CD4-positive, alpha-beta memory T cell (primary cell): ENCODE measurements around the gene REEP3. TPM values are rescaled to one million over a fixed set of nuclear protein-coding genes. Genes with fewer than 3 reads are reported as not detected.

Experiments used
- CTCF ChIA-PET: fragments of 350-600 bp; sonication (Branson Sonifier 250); formaldehyde crosslinking; loops from one replicate; lab custom pipeline; 2021; ENCODE audit warnings: inconsistent platforms; ENCODE audit not compliant: partially characterized antibody; lab: Charles Lee
- POLR2A ChIA-PET: fragments of 350-600 bp; sonication (Branson Sonifier 250); formaldehyde crosslinking; loops from one replicate; lab custom pipeline; 2021; ENCODE audit not compliant: partially characterized antibody; lab: Charles Lee
- DNase-seq, 5 donors: peaks; one replicate each; pipeline versions ENCODE4 v3.0.0 to v3.0.0-alpha.2; 2020 to 2022; ENCODE audit warnings: mixed read lengths in 1 of 5
- H3K27ac ChIP-seq: one replicate; pipeline ENCODE4 v1.7.0; 2013; ENCODE audit warnings: low read depth, low read length
- H3K27me3 ChIP-seq: 2 replicates; pipeline ENCODE4 v1.7.0; 2013; ENCODE audit warnings: mild to moderate bottlenecking, low read length, moderate library complexity; ENCODE audit not compliant: insufficient read depth
- H3K36me3 ChIP-seq: 2 replicates; pipeline ENCODE4 v1.7.0; 2013; ENCODE audit warnings: mild to moderate bottlenecking, low read length, moderate library complexity; ENCODE audit not compliant: insufficient read depth
- H3K4me1 ChIP-seq: 2 replicates; pipeline ENCODE4 v1.7.0; 2013; ENCODE audit warnings: mild to moderate bottlenecking, low read length, moderate library complexity; ENCODE audit not compliant: insufficient read depth
- H3K4me3 ChIP-seq, 2 donors: one replicate each; pipeline ENCODE4 v1.7.0; 2013; ENCODE audit warnings: low read length in 2 of 2, mild to moderate bottlenecking in 1 of 2
- H3K9me3 ChIP-seq, 2 donors: one replicate each; pipeline ENCODE4 v1.7.0; 2013; ENCODE audit warnings: low read length in 2 of 2, control low read depth in 1 of 2; ENCODE audit not compliant: control insufficient read depth in 1 of 2
- H3K27ac Mint-ChIP-seq, 7 donors: one replicate each; pipeline ENCODE4 v1.8.0; 2020 to 2021; ENCODE audit warnings: mixed read lengths in 7 of 7, mild to moderate bottlenecking in 6 of 7, inconsistent platforms in 3 of 7, moderate library complexity in 3 of 7
- H3K27me3 Mint-ChIP-seq, 2 donors: one replicate each; pipeline ENCODE4 v1.8.0; 2020 to 2021; ENCODE audit warnings: mixed read lengths in 2 of 2
- H3K36me3 Mint-ChIP-seq, 2 donors: one replicate each; pipeline ENCODE4 v1.8.0; 2020 to 2021; ENCODE audit warnings: mixed read lengths in 2 of 2, inconsistent platforms in 1 of 2, mild to moderate bottlenecking in 1 of 2
- H3K4me1 Mint-ChIP-seq, 4 donors: one replicate each; pipeline ENCODE4 v1.8.0; 2020 to 2021; ENCODE audit warnings: mixed read lengths in 4 of 4, mild to moderate bottlenecking in 1 of 4
- H3K4me3 Mint-ChIP-seq, 8 donors: one replicate each; pipeline ENCODE4 v1.8.0; 2020 to 2021; ENCODE audit warnings: mixed read lengths in 8 of 8, mild to moderate bottlenecking in 7 of 8, moderate library complexity in 6 of 8, inconsistent platforms in 3 of 8
- H3K9me3 Mint-ChIP-seq, 8 donors: one replicate each; pipeline ENCODE4 v1.8.0; 2020 to 2021; ENCODE audit warnings: mixed read lengths in 8 of 8, mild to moderate bottlenecking in 5 of 8, inconsistent platforms in 3 of 8, moderate library complexity in 1 of 8
- intact Hi-C: fragments of 100-400 bp; cut with micrococcal nuclease; formaldehyde crosslinking; loops from one replicate; pipeline ENCODE4 v1.15.1; 2023
- polyA plus RNA-seq, 2 donors: library from polyadenylated mRNA; unstranded; fragments of 300-500 nt; fragmentation: Illumina TruSeq; gene quantifications; one replicate each; pipeline ENCODE4 v1.2.3, GENCODE V29; 2021
- total RNA-seq, 2 experiments: library from RNA; stranded (reverse); gene quantifications; one replicate each; pipeline ENCODE4 v1.2.3, GENCODE V29; 2021

Gene REEP3
- total and polyA plus RNA-seq, 4 experiments from 2014 or later, result 15.3 to 23.8 (median 18.7) TPM

DNA sequence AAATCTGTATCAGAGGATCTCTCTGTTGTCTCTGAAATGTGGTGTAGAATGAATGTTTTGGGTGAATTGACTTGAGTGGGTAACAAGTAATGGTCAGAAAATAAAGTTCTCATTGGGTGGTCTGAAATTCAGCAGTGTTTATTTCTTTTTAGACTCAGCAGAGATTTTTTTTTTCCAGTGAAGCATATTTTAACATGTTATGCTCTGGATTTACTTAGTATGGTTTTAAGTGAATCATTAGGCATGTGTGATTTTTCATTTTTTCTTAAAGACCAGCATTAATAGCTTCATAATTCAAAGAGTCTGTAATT lies 63.5 kb downstream of the REEP3 start:
- Mint-ChIP-seq H3K27me3 (no peaks in the 10 kb centered on the region), H3K27ac (no peak overlapping the region), H3K9me3 (no peaks in the 10 kb centered on the region), H3K4me3 (no peak overlapping the region), H3K4me1 (peaks cover 3 to 17% (median 4%) of the 10 kb centered on the region in 4 donors), H3K36me3 (peaks cover 0 to 8% of the 10 kb centered on the region in 2 donors)
- DNase-seq, result no peak
- no peak overlapping the region for H3K4me3 ChIP-seq
- ChIA-PET POLR2A (no interaction called here), CTCF (no interaction called here)
- H3K27me3 ChIP-seq, result no peaks in the 10 kb centered on the region
- no peaks in the 10 kb centered on the region for H3K9me3 ChIP-seq
- intact Hi-C loops, result no loop called here
- H3K36me3 ChIP-seq, result no peaks in the 10 kb centered on the region
- H3K4me1 ChIP-seq, result no peaks in the 10 kb centered on the region
- H3K27ac ChIP-seq, result no peak overlapping the region

DNA sequence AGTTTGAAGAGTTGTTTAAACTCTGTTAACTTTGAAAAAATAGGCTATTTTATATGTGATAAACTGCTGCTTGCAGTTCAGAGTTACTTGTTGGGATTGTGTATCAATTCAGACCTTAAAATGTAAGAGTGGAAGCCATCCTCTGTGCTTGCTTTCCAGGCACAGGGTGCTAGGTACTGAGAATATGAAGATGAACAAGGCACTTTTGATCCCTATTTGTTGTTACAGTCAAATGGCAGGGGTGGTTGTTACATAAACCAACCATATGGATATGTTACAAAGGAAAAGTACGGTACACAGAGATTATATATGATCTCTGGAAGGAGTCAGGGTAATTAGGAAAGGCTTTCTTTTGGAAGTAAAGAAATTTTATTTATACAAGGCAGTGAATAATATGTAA lies 63.8 kb downstream of the REEP3 start:
- Histone ChIP-seq H3K9me3 (no peaks in the 10 kb centered on the region), H3K4me1 (no peaks in the 10 kb centered on the region), H3K4me3 (no peak overlapping the region), H3K36me3 (no peaks in the 10 kb centered on the region), H3K27me3 (no peaks in the 10 kb centered on the region), H3K27ac (no peak overlapping the region)
- no peak for DNase-seq
- Mint-ChIP-seq H3K4me3 (no peak overlapping the region), H3K27me3 (no peaks in the 10 kb centered on the region), H3K27ac (no peak overlapping the region), H3K9me3 (no peaks in the 10 kb centered on the region), H3K36me3 (peaks cover 0 to 8% of the 10 kb centered on the region in 2 donors), H3K4me1 (peaks cover 3 to 17% (median 4%) of the 10 kb centered on the region in 4 donors)
- CTCF ChIA-PET, result no interaction called here
- intact Hi-C loops, result no loop called here
- POLR2A ChIA-PET, result no interaction called here

- no peaks in the 10 kb centered on the region for H3K27me3 ChIP-seq
Measured at GRCh38 chr10:63586043-63586442, 64.8 kb downstream of the REEP3 start.

DNA sequence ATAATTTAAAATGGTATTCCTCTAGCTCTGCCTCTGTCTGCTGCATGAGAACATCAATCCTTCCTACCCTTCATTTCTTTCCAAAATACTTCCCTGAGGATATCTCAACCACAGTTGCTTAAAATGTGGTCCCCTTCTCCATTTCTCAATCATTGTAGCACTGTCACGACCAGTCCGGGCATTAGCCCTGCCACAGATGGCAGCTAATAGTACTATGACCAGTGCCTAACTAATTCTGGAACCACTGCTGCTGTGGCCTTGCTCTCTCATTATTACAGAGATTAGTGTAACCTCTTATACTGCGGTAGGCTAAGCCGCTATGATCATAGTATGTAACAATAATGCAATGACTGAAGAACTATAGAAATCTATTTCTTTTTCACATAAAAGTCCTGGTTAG lies 66.0 kb downstream of the REEP3 start:
- no peaks in the 10 kb centered on the region for H3K27me3 Mint-ChIP-seq
- CTCF ChIA-PET, result no interaction called here

More at GRCh38 chr10:63586043-63586442, 64.8 kb downstream of the REEP3 start:
- H3K9me3 Mint-ChIP-seq, result no peaks in the 10 kb centered on the region
- Histone ChIP-seq H3K4me3 (no peak overlapping the region), H3K4me1 (no peaks in the 10 kb centered on the region), H3K36me3 (no peaks in the 10 kb centered on the region), H3K27ac (no peak overlapping the region), H3K9me3 (no peaks in the 10 kb centered on the region)
- ChIA-PET POLR2A (no interaction called here), CTCF (no interaction called here)
- H3K4me1 Mint-ChIP-seq, result peaks cover 3 to 17% (median 5%) of the 10 kb centered on the region in 4 donors
- intact Hi-C loops, result no loop called here
- peaks cover 0 to 11% of the 10 kb centered on the region in 2 donors for H3K36me3 Mint-ChIP-seq
- no peak overlapping the region for H3K4me3 Mint-ChIP-seq
- no peak for DNase-seq
- H3K27ac Mint-ChIP-seq, result no peak overlapping the region
- no peaks in the 10 kb centered on the region for H3K27me3 Mint-ChIP-seq

GRCh38 chr10:63588436-63589167 lies 67.4 kb downstream of the REEP3 start:
- no peaks in the 10 kb centered on the region for H3K36me3 ChIP-seq
- no peaks in the 10 kb centered on the region for H3K27me3 Mint-ChIP-seq
- no peak for DNase-seq
- no peak overlapping the region for H3K4me3 Mint-ChIP-seq
- H3K36me3 Mint-ChIP-seq, result peaks cover 0 to 2% of the 10 kb centered on the region in 2 donors
- H3K9me3 ChIP-seq, result no peaks in the 10 kb centered on the region
- peaks cover 0 to 16% (median 3%) of the 10 kb centered on the region in 4 donors for H3K4me1 Mint-ChIP-seq
- H3K27ac ChIP-seq, result no peak overlapping the region
- H3K4me3 ChIP-seq, result no peak overlapping the region
- no peaks in the 10 kb centered on the region for H3K4me1 ChIP-seq
- ChIA-PET CTCF (interaction anchor here (0.6 to 1.1 kb wide), 2 partner anchors 47 to 132 kb away, joined by 3 to 4 read pairs; no protein-coding TSS in a partner anchor), POLR2A (no interaction called here)
- H3K9me3 Mint-ChIP-seq, result no peaks in the 10 kb centered on the region
- no peaks in the 10 kb centered on the region for H3K27me3 ChIP-seq
- intact Hi-C loops, result no loop called here
- no peak overlapping the region for H3K27ac Mint-ChIP-seq

More for the DNA sequence above, 66.0 kb downstream of the REEP3 start:
- Mint-ChIP-seq H3K4me1 (peaks cover under 1 to 17% (median 4%) of the 10 kb centered on the region in 4 donors), H3K36me3 (peaks cover 0 to 7% of the 10 kb centered on the region in 2 donors), H3K27ac (no peak overlapping the region), H3K9me3 (no peaks in the 10 kb centered on the region), H3K4me3 (no peak overlapping the region)
- Histone ChIP-seq H3K27ac (no peak overlapping the region), H3K9me3 (no peaks in the 10 kb centered on the region), H3K4me3 (no peak overlapping the region), H3K4me1 (no peaks in the 10 kb centered on the region), H3K27me3 (no peaks in the 10 kb centered on the region), H3K36me3 (no peaks in the 10 kb centered on the region)
- POLR2A ChIA-PET, result no interaction called here
- DNase-seq, result no peak
- intact Hi-C loops, result no loop called here

DNA sequence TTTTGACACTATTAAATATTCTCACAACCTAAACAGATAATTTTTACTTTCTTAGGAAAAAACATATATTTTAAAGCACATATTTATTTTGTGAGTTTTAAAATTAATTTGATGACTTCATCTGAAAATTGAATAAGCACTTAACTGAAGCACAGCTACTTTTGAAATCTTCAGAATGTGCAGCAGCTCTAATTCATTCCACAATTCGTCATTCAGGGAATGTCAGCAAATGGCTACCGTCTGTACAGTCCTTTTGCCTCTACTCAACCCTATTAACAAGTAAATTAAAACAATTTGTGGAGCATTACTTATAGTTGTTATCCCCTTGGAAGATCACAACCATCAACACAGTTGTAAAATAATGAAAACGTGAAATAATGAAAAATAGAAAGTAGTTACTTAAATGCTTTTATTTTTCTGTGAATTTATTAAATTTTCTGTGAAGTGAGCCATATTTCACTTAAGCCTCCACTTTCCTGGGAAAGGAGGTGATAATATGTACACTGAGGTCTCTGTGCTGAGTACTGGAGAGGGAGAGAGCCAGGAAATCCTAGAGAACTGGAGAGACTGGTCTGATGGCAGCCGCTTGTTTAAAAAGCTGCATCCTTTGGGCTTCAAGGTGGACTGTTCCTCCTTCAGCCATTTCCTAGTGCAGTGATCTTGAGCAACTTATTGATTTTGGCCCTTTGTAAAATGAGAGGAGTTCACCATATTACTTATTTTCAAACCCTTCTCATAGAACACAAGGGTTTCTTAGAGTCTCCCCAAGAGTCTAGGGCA lies 70.6 kb downstream of the REEP3 start:
- CTCF ChIA-PET, result no interaction called here
- Mint-ChIP-seq H3K4me3 (no peak overlapping the region), H3K4me1 (peaks cover 0 to 8% (median 3%) of the 10 kb centered on the region in 4 donors)

GRCh38 chr10:63593576-63593975 lies 72.4 kb downstream of the REEP3 start:
- H3K4me3 Mint-ChIP-seq, result no peak overlapping the region
- POLR2A ChIA-PET, result no interaction called here
- no peak overlapping the region for H3K27ac ChIP-seq
- H3K4me1 Mint-ChIP-seq, result peaks cover 0 to 8% (median 3%) of the 10 kb centered on the region in 4 donors
- H3K36me3 Mint-ChIP-seq, result peaks cover 19 to 24% of the 10 kb centered on the region in 2 donors
- H3K4me3 ChIP-seq, result no peak overlapping the region
- CTCF ChIA-PET, result no interaction called here
- intact Hi-C loops, result no loop called here
- no peaks in the 10 kb centered on the region for H3K4me1 ChIP-seq
- no peaks in the 10 kb centered on the region for H3K27me3 Mint-ChIP-seq
- H3K27me3 ChIP-seq, result no peaks in the 10 kb centered on the region
- H3K9me3 ChIP-seq, result no peaks in the 10 kb centered on the region
- no peak for DNase-seq
- no peaks in the 10 kb centered on the region for H3K36me3 ChIP-seq
- no peak overlapping the region for H3K27ac Mint-ChIP-seq
- no peaks in the 10 kb centered on the region for H3K9me3 Mint-ChIP-seq

More for the DNA sequence above, 70.6 kb downstream of the REEP3 start:
- Histone ChIP-seq H3K9me3 (no peaks in the 10 kb centered on the region), H3K4me3 (no peak overlapping the region), H3K4me1 (no peaks in the 10 kb centered on the region), H3K27me3 (no peaks in the 10 kb centered on the region), H3K27ac (no peak overlapping the region), H3K36me3 (no peaks in the 10 kb centered on the region)
- Mint-ChIP-seq H3K27me3 (no peaks in the 10 kb centered on the region), H3K9me3 (no peaks in the 10 kb centered on the region), H3K36me3 (peaks cover 10 to 19% of the 10 kb centered on the region in 2 donors), H3K27ac (no peak overlapping the region)
- intact Hi-C loops, result no loop called here
- DNase-seq, result no peak
- POLR2A ChIA-PET, result no interaction called here
